WTC11 (cell line): ENCODE results near the gene SUPT3H. TPM values are rescaled to one million over a fixed set of nuclear protein-coding genes. Genes with fewer than 3 reads are reported as not detected.

Experiments
- ATAC-seq: fragments of 200-7000 bp; cut with Tn5 transposase; 2 replicates; pipeline ENCODE4 v1.10.0; 2021; ENCODE audit warnings: mild to moderate bottlenecking, moderate library complexity
- CTCF ChIA-PET: fragments of 300-600 bp; sonication (Branson Sonifier 250); formaldehyde crosslinking; loops from one replicate; lab custom pipeline; 2021; ENCODE audit warnings: antibody characterized with exemption; lab: Charles Lee
- POLR2A ChIA-PET: fragments of 350-600 bp; sonication (Branson Sonifier 250); formaldehyde crosslinking; loops from one replicate; lab custom pipeline; 2021; ENCODE audit warnings: antibody characterized with exemption; lab: Charles Lee
- DNase-seq: peaks from one replicate; pipeline ENCODE4 v3.0.0; 2021; ENCODE audit warnings: low spot score
- H3K27ac Mint-ChIP-seq: 2 replicates; pipeline ENCODE4 v1.8.0; 2021; ENCODE audit warnings: mixed read lengths
- H3K27me3 Mint-ChIP-seq: 2 replicates; pipeline ENCODE4 v1.8.0; 2021; ENCODE audit warnings: low read depth, mild to moderate bottlenecking, moderate library complexity, mixed read lengths
- H3K36me3 Mint-ChIP-seq: 2 replicates; pipeline ENCODE4 v1.8.0; 2021; ENCODE audit warnings: mixed read lengths
- H3K4me1 Mint-ChIP-seq: 2 replicates; pipeline ENCODE4 v1.8.0; 2022; ENCODE audit warnings: mixed read lengths
- H3K4me3 Mint-ChIP-seq: 2 replicates; pipeline ENCODE4 v1.8.0; 2021; ENCODE audit warnings: mild to moderate bottlenecking, moderate library complexity, mixed read lengths
- H3K9me3 Mint-ChIP-seq: 2 replicates; pipeline ENCODE4 v1.8.0; 2021; ENCODE audit warnings: mixed read lengths
- CREB1 ChIP-seq: sonication (generic); formaldehyde crosslinking; IDR thresholded peaks from 2 replicates; pipeline ENCODE4 v1.8.0; 2023; ENCODE audit warnings: mild to moderate bottlenecking, missing genetic modification reagents
- CREM ChIP-seq: sonication (generic); formaldehyde crosslinking; IDR thresholded peaks from 2 replicates; pipeline ENCODE4 v1.8.1; 2022; ENCODE audit warnings: mild to moderate bottlenecking, missing genetic modification reagents, moderate library complexity
- EMX1 ChIP-seq: fragments of 250-450 bp; sonication (Bioruptor Pico); IDR thresholded peaks from 2 replicates; pipeline ENCODE4 v1.8.0; 2021; ENCODE audit warnings: mild to moderate bottlenecking
- ESRRA ChIP-seq: sonication (generic); formaldehyde crosslinking; IDR thresholded peaks from 2 replicates; pipeline ENCODE4 v1.8.1; 2022; ENCODE audit warnings: mild to moderate bottlenecking, missing genetic modification reagents, borderline replicate concordance
- FOXP1 ChIP-seq: sonication (generic); formaldehyde crosslinking; IDR thresholded peaks from 2 replicates; pipeline ENCODE4 v1.8.0; 2022; ENCODE audit warnings: missing genetic modification reagents, mild to moderate bottlenecking, moderate library complexity, borderline replicate concordance
- FOXP4 ChIP-seq: sonication (generic); formaldehyde crosslinking; IDR thresholded peaks from 2 replicates; pipeline ENCODE4 v1.8.0; 2022; ENCODE audit warnings: mild to moderate bottlenecking, missing genetic modification reagents
- NFE2L1 ChIP-seq: sonication (generic); formaldehyde crosslinking; IDR thresholded peaks from 2 replicates; pipeline ENCODE4 v1.8.1; 2023; ENCODE audit warnings: missing genetic modification reagents
- NFYB ChIP-seq: sonication (generic); formaldehyde crosslinking; conservative IDR thresholded peaks from 2 replicates; pipeline ENCODE4 v1.8.0; 2022; ENCODE audit warnings: low read depth, missing genetic modification reagents
- PRDM15 ChIP-seq: sonication (generic); formaldehyde crosslinking; IDR thresholded peaks from 2 replicates; pipeline ENCODE4 v1.8.0; 2022; ENCODE audit warnings: missing genetic modification reagents
- PREB ChIP-seq: sonication (generic); formaldehyde crosslinking; IDR thresholded peaks from 2 replicates; pipeline ENCODE4 v1.8.1; 2022; ENCODE audit warnings: mild to moderate bottlenecking, missing genetic modification reagents, moderate library complexity, borderline replicate concordance
- USF1 ChIP-seq: sonication (generic); formaldehyde crosslinking; IDR thresholded peaks from 2 replicates; pipeline ENCODE4 v1.8.0; 2022; ENCODE audit warnings: mild to moderate bottlenecking, missing genetic modification reagents
- ZBTB21 ChIP-seq: sonication (generic); formaldehyde crosslinking; IDR thresholded peaks from 2 replicates; pipeline ENCODE4 v1.8.1; 2023; ENCODE audit warnings: mild to moderate bottlenecking, missing genetic modification reagents, borderline replicate concordance
- ZMAT4 ChIP-seq: fragments of 250-450 bp; sonication (Bioruptor Pico); IDR thresholded peaks from 2 replicates; pipeline ENCODE4 v1.9.0; 2021; ENCODE audit warnings: mild to moderate bottlenecking
- ZNF317 ChIP-seq: sonication (generic); formaldehyde crosslinking; IDR thresholded peaks from 2 replicates; pipeline ENCODE4 v1.8.1; 2023; ENCODE audit warnings: low read depth, mild to moderate bottlenecking, moderate library complexity, missing genetic modification reagents, borderline replicate concordance
- ZNF416 ChIP-seq: fragments of 250-450 bp; sonication (Bioruptor Pico); IDR thresholded peaks from 2 replicates; pipeline ENCODE4 v1.9.0; 2021; ENCODE audit warnings: mild to moderate bottlenecking, inconsistent platforms
- ZNF423 ChIP-seq: fragments of 250-450 bp; sonication (Bioruptor Pico); IDR thresholded peaks from 2 replicates; pipeline ENCODE4 v2.1.2; 2022; ENCODE audit warnings: mild to moderate bottlenecking, moderate library complexity
- ZNF425 ChIP-seq: fragments of 250-450 bp; sonication (Bioruptor Pico); conservative IDR thresholded peaks from 2 replicates; pipeline ENCODE4 v1.9.0; 2021; ENCODE audit warnings: mild to moderate bottlenecking
- total RNA-seq: library from RNA; stranded (reverse); gene quantifications from 3 replicates; pipeline ENCODE4 v1.2.3, GENCODE V29; 2021
- TF ChIP-seq, protein P1 (sequence below): sonication (generic); formaldehyde crosslinking; IDR thresholded peaks from 2 replicates; pipeline ENCODE4 v1.8.0; 2022; ENCODE audit warnings: mild to moderate bottlenecking, missing genetic modification reagents
- TF ChIP-seq, protein P2 (sequence below): sonication (generic); formaldehyde crosslinking; IDR thresholded peaks from 2 replicates; pipeline ENCODE4 v1.8.0; 2023; ENCODE audit warnings: missing genetic modification reagents
- TF ChIP-seq, protein P3 (sequence below): sonication (generic); formaldehyde crosslinking; IDR thresholded peaks from 2 replicates; pipeline ENCODE4 v1.8.1; 2023; ENCODE audit warnings: mild to moderate bottlenecking, missing genetic modification reagents, moderate library complexity

Gene SUPT3H
- total RNA-seq, 1 experiment from 2014 or later, result 15.3 TPM

- no peak for TF ChIP-seq USF1 (CRISPR knock-in tag)
- TF ChIP-seq, protein P1, sequence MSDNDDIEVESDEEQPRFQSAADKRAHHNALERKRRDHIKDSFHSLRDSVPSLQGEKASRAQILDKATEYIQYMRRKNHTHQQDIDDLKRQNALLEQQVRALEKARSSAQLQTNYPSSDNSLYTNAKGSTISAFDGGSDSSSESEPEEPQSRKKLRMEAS (CRISPR knock-in tag), result no peak
- TF ChIP-seq FOXP1 (CRISPR knock-in tag), result no peak
- TF ChIP-seq ZNF416 (CRISPR knock-in tag), result no peak
Measured at GRCh38 chr6:44969446-44970185, 408.1 kb downstream of the SUPT3H start (continued).

- no peak for DNase-seq
- no peak for TF ChIP-seq EMX1 (CRISPR knock-in tag)
- no peak for TF ChIP-seq CREB1 (CRISPR knock-in tag)
- TF ChIP-seq NFE2L1 (CRISPR knock-in tag), result no peak
- TF ChIP-seq ZMAT4 (CRISPR knock-in tag), result no peak
- peaks cover 13% of the 10 kb centered on the region for H3K9me3 Mint-ChIP-seq
- ChIA-PET CTCF (no interaction called here), POLR2A (no interaction called here)
- no peaks in the 10 kb centered on the region for H3K4me1 Mint-ChIP-seq
- H3K36me3 Mint-ChIP-seq, result peaks cover 15% of the 10 kb centered on the region
- ATAC-seq, result no peak
- no peaks in the 10 kb centered on the region; the same call in 1 of the 2 replicates for H3K27me3 Mint-ChIP-seq
- H3K4me3 Mint-ChIP-seq, result no peak overlapping the region
- H3K27ac Mint-ChIP-seq, result no peak overlapping the region
Measured at GRCh38 chr6:44967481-44967880, 410.3 kb downstream of the SUPT3H start.

DNA sequence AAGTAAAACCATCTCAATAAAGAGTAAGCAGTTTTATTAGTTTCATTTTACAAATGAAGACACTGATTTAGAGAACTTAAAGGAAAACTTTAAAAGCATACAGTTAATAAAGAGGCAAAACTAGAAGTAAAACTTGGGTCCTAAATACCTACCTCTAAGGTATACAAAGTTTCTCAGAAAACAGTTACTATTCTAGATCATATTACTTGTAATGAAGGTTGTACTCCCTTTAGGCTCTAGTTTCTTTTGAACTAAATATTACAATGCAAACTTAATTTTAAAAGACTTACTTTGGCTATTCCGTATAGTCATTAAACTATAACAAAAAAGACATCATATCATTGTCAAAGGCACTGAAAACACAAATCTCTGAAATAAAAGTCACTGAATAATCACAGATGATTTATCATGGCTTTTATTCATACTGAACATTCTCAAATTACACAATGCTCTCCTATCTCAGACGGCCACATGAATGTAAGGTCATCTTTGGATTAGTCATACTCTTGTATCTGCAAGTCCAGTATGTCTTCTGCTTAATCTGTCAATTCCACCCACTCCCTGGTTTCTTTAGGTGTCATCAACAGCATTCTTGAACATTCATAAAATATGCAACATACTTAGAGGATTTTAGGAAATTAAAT is 411.2 kb downstream of the SUPT3H start:
- H3K4me3 Mint-ChIP-seq, result no peak overlapping the region
- no peak for DNase-seq
- peaks cover 7% of the 10 kb centered on the region for H3K36me3 Mint-ChIP-seq
- H3K27ac Mint-ChIP-seq, result no peak overlapping the region
- no peaks in the 10 kb centered on the region for H3K4me1 Mint-ChIP-seq
- POLR2A ChIA-PET, result no interaction called here
- CTCF ChIA-PET, result no interaction called here
- H3K9me3 Mint-ChIP-seq, result peaks cover 7% of the 10 kb centered on the region
- no peaks in the 10 kb centered on the region for H3K27me3 Mint-ChIP-seq
- ATAC-seq, result no peak
- TF ChIP-seq PRDM15 (CRISPR knock-in tag) (no peak), ZNF425 (CRISPR knock-in tag) (no peak), ZNF423 (CRISPR knock-in tag) (no peak), ZBTB21 (CRISPR knock-in tag) (no peak), FOXP4 (CRISPR knock-in tag) (no peak), ZNF317 (no peak), ESRRA (CRISPR knock-in tag) (no peak), PREB (CRISPR knock-in tag) (no peak), NFYB (CRISPR knock-in tag) (no peak), CREM (no peak)
- TF ChIP-seq, protein P2, sequence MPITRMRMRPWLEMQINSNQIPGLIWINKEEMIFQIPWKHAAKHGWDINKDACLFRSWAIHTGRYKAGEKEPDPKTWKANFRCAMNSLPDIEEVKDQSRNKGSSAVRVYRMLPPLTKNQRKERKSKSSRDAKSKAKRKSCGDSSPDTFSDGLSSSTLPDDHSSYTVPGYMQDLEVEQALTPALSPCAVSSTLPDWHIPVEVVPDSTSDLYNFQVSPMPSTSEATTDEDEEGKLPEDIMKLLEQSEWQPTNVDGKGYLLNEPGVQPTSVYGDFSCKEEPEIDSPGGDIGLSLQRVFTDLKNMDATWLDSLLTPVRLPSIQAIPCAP (CRISPR knock-in tag), result no peak
- TF ChIP-seq, protein P3, sequence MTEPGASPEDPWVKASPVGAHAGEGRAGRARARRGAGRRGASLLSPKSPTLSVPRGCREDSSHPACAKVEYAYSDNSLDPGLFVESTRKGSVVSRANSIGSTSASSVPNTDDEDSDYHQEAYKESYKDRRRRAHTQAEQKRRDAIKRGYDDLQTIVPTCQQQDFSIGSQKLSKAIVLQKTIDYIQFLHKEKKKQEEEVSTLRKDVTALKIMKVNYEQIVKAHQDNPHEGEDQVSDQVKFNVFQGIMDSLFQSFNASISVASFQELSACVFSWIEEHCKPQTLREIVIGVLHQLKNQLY (CRISPR knock-in tag), result no peak
